Astrocyte (in vitro differentiated cells and primary cell): ENCODE results near the gene ALG1L2. TPM values are rescaled to one million over a fixed set of nuclear protein-coding genes. Genes with fewer than 3 reads are reported as not detected.
"Not testable (repeated sequence)": the region's sequence is repeated elsewhere in the genome, so short reads cannot be mapped to it uniquely, and the experiment has no call there.

Experiments
- DNase-seq: peaks from one replicate; pipeline ENCODE4 v3.0.0-alpha.2; 2010; ENCODE audit warnings: low read depth
- FAIRE-seq: peaks from 2 replicates; lab custom pipeline; 2011; peaks lifted over from hg19 to GRCh38; lab: Jason Lieb, UNC
- H2AFZ ChIP-seq: 2 replicates; pipeline ENCODE4 v1.6.0; 2012; ENCODE audit warnings: low read depth, low read length, inconsistent platforms
- H3K27ac ChIP-seq: 2 replicates; pipeline ENCODE4 v1.5.1; 2011; ENCODE audit warnings: low read depth, low read length, inconsistent platforms
- H3K27me3 ChIP-seq: 2 replicates; pipeline ENCODE4 v1.6.0; 2011; ENCODE audit warnings: low read length, inconsistent platforms; ENCODE audit not compliant: insufficient read depth
- H3K36me3 ChIP-seq: 2 replicates; pipeline ENCODE4 v1.5.1; 2011; ENCODE audit warnings: low read length, inconsistent platforms; ENCODE audit not compliant: insufficient read depth
- H3K4me1 ChIP-seq: 2 replicates; pipeline ENCODE4 v1.5.1; 2011; ENCODE audit warnings: low read length, inconsistent platforms; ENCODE audit not compliant: insufficient read depth
- H3K4me2 ChIP-seq: 2 replicates; pipeline ENCODE4 v1.6.0; 2012; ENCODE audit warnings: low read length, inconsistent platforms
- H3K4me3 ChIP-seq: 2 replicates; pipeline ENCODE4 v1.5.1; 2011; ENCODE audit warnings: low read depth, mild to moderate bottlenecking, low read length, inconsistent platforms; ENCODE audit not compliant: insufficient read depth
- H3K79me2 ChIP-seq: 2 replicates; pipeline ENCODE4 v1.6.0; 2012; ENCODE audit warnings: mild to moderate bottlenecking, low read length, inconsistent platforms; ENCODE audit not compliant: insufficient read depth
- H3K9ac ChIP-seq: 2 replicates; pipeline ENCODE4 v1.6.0; 2012; ENCODE audit warnings: mild to moderate bottlenecking, low read length, inconsistent platforms
- H3K9me3 ChIP-seq: 2 replicates; pipeline ENCODE4 v1.5.1; 2012; ENCODE audit warnings: low read depth, mild to moderate bottlenecking, low read length, inconsistent platforms; ENCODE audit not compliant: insufficient read depth
- H4K20me1 ChIP-seq: 2 replicates; pipeline ENCODE4 v1.6.0; 2012; ENCODE audit warnings: low read length, inconsistent platforms; ENCODE audit not compliant: insufficient read depth
- H3K27ac Mint-ChIP-seq: one replicate; pipeline ENCODE4 v1.8.0; 2021; ENCODE audit warnings: mild to moderate bottlenecking, mixed read lengths; ENCODE audit not compliant: unreplicated experiment
- H3K27me3 Mint-ChIP-seq: one replicate; pipeline ENCODE4 v1.8.0; 2021; ENCODE audit warnings: low read depth, mixed read lengths; ENCODE audit not compliant: unreplicated experiment
- H3K36me3 Mint-ChIP-seq: one replicate; pipeline ENCODE4 v1.8.0; 2021; ENCODE audit warnings: low read depth, mixed read lengths; ENCODE audit not compliant: unreplicated experiment
- H3K4me1 Mint-ChIP-seq: one replicate; pipeline ENCODE4 v1.8.0; 2021; ENCODE audit warnings: low read depth, mixed read lengths; ENCODE audit not compliant: unreplicated experiment
- H3K4me3 Mint-ChIP-seq: one replicate; pipeline ENCODE4 v1.8.0; 2021; ENCODE audit warnings: mild to moderate bottlenecking, moderate library complexity, mixed read lengths; ENCODE audit not compliant: unreplicated experiment
- H3K9me3 Mint-ChIP-seq: one replicate; pipeline ENCODE4 v1.8.0; 2021; ENCODE audit warnings: mild to moderate bottlenecking, mixed read lengths; ENCODE audit not compliant: unreplicated experiment
- EZH2 ChIP-seq: IDR thresholded peaks from 2 replicates; pipeline ENCODE4 v1.6.1; 2012; ENCODE audit warnings: mild to moderate bottlenecking, low read length, inconsistent platforms; ENCODE audit not compliant: insufficient read depth
- total RNA-seq: library from RNA; stranded (reverse); gene quantifications from 2 replicates; pipeline ENCODE4 v1.2.1, GENCODE V29; 2021
- TF ChIP-seq, protein P1 (sequence below): IDR thresholded peaks from 2 replicates; pipeline ENCODE4 v1.5.1; 2011; ENCODE audit warnings: low read depth, mild to moderate bottlenecking, inconsistent platforms, low read length, moderate library complexity; ENCODE audit not compliant: insufficient read depth

The ALG1L2 gene
- total RNA-seq, 1 donor from 2014 or later = 0.41 TPM

DNA sequence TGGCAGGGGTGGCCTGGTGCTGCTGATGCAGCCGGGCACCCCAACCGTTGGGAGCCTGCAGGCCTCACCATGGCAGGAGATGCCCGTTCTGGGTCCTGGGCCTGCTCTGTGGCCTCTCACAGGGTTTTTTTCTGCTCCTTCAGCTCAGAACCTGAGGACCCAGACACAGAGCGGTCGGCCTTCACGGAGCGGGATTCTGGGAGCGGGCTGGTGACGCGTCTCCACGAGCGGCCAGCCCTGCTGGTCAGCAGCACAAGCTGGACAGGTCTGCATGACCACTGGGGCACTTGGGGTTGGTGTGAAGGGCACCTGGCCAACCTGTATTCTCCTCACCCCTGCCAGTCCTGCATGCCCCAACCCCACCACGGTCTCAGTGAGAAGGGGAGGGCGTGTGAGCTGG is 10.3 kb downstream of the ALG1L2 start:
- Histone ChIP-seq H3K36me3 (no peaks in the 10 kb centered on the region), H4K20me1 (no peaks in the 10 kb centered on the region), H3K9ac (no peak overlapping the region), H3K4me3 (no peak overlapping the region), H2AFZ (no peak overlapping the region), H3K4me1 (no peaks in the 10 kb centered on the region), H3K27ac (no peak overlapping the region), H3K79me2 (no peaks in the 10 kb centered on the region), H3K9me3 (no peaks in the 10 kb centered on the region), H3K4me2 (no peak overlapping the region), H3K27me3 (no peaks in the 10 kb centered on the region)
- Mint-ChIP-seq H3K4me3 (no peak overlapping the region), H3K36me3 (peaks cover 3% of the 10 kb centered on the region), H3K9me3 (peaks cover 6% of the 10 kb centered on the region), H3K27me3 (peaks cover 1% of the 10 kb centered on the region), H3K27ac (no peak overlapping the region), H3K4me1 (no peaks in the 10 kb centered on the region)
- no peak for FAIRE-seq
- TF ChIP-seq EZH2 = no peak
- TF ChIP-seq, protein P1, sequence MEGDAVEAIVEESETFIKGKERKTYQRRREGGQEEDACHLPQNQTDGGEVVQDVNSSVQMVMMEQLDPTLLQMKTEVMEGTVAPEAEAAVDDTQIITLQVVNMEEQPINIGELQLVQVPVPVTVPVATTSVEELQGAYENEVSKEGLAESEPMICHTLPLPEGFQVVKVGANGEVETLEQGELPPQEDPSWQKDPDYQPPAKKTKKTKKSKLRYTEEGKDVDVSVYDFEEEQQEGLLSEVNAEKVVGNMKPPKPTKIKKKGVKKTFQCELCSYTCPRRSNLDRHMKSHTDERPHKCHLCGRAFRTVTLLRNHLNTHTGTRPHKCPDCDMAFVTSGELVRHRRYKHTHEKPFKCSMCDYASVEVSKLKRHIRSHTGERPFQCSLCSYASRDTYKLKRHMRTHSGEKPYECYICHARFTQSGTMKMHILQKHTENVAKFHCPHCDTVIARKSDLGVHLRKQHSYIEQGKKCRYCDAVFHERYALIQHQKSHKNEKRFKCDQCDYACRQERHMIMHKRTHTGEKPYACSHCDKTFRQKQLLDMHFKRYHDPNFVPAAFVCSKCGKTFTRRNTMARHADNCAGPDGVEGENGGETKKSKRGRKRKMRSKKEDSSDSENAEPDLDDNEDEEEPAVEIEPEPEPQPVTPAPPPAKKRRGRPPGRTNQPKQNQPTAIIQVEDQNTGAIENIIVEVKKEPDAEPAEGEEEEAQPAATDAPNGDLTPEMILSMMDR = no peak
- no peak for DNase-seq

DNA sequence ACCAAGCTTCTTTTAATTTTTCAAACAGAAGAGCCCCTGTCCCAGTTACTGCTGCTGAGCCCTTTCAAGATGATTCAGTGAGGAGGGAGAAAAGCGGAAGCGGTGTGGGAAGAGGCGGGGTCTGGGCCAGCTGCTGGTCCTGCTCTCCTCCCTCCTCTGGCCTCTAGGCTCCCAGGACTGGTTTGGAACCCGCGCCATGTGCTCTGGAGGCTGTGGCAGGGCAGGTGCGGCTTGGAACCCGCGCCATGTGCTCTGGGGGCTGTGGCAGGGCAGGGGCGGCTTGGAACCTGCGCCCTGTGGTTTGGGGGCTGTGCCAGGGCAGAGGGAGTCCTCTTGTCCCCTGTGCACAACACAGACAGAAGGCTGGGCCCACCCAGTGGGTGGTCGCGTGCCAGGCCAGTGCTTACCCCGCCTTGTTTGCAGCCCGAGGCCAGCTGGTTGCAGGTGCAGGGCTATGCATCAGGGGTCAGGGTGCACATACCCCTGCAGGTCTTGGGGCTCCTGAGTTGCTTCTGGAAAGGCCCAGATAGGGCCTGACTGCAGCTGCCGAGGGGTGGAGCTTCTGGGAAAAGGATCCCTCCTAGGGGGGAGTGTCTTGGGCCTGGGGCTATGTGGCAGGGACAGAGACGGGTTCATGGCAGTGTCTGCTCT is 12.2 kb downstream of the ALG1L2 start:
- no peak overlapping the region for H3K4me3 ChIP-seq
- no peaks in the 10 kb centered on the region for H3K27me3 ChIP-seq
- Mint-ChIP-seq H3K36me3 (no peaks in the 10 kb centered on the region), H3K9me3 (no peaks in the 10 kb centered on the region), H3K27me3 (no peaks in the 10 kb centered on the region), H3K4me3 (peak overlapping the region; percentile 27), H3K27ac (no peak overlapping the region), H3K4me1 (no peaks in the 10 kb centered on the region)
- DNase-seq = no peak
- H3K4me1 ChIP-seq = no peaks in the 10 kb centered on the region
- TF ChIP-seq EZH2 = no peak
- TF ChIP-seq, protein P1 = no peak
- no peaks in the 10 kb centered on the region for H4K20me1 ChIP-seq
- no peak overlapping the region for H2AFZ ChIP-seq
- no peak overlapping the region for H3K27ac ChIP-seq
- H3K4me2 ChIP-seq = no peak overlapping the region
- H3K79me2 ChIP-seq = no peaks in the 10 kb centered on the region
- no peaks in the 10 kb centered on the region for H3K9me3 ChIP-seq
- FAIRE-seq = no peak
- H3K9ac ChIP-seq = no peak overlapping the region
- no peaks in the 10 kb centered on the region for H3K36me3 ChIP-seq

DNA sequence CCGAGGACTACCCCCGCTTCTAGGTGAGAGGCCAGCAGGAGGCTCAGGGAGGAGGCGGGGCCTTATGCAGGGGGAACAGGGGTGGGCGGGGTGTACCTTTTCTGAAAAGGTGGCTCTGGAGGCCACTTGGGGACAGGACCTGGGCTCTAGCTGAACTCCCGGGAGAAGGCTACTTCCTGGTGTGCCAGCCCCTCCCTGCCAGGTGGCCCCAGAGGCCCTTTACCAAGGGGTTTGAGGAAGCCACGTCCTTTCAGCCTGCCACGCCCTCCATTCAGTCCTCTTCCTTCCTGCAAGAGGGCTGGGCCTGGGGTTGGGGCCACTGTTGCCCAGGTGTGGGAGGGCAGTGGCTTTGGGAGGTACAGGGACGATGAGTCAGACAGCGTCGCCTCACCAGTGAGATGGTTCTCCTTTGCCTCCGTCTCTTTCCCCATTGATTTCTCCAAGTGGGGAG is 12.9 kb downstream of the ALG1L2 start:
- H3K4me3 ChIP-seq, H3K4me1 ChIP-seq, H3K9ac ChIP-seq, H3K27me3 Mint-ChIP-seq, H2AFZ ChIP-seq, H3K27ac Mint-ChIP-seq, H3K4me3 Mint-ChIP-seq, H3K27me3 ChIP-seq, H4K20me1 ChIP-seq, H3K27ac ChIP-seq, H3K9me3 ChIP-seq, H3K4me1 Mint-ChIP-seq, H3K36me3 Mint-ChIP-seq, H3K79me2 ChIP-seq, H3K9me3 Mint-ChIP-seq, FAIRE-seq, H3K4me2 ChIP-seq, DNase-seq, H3K36me3 ChIP-seq: not testable (repeated sequence)

DNA sequence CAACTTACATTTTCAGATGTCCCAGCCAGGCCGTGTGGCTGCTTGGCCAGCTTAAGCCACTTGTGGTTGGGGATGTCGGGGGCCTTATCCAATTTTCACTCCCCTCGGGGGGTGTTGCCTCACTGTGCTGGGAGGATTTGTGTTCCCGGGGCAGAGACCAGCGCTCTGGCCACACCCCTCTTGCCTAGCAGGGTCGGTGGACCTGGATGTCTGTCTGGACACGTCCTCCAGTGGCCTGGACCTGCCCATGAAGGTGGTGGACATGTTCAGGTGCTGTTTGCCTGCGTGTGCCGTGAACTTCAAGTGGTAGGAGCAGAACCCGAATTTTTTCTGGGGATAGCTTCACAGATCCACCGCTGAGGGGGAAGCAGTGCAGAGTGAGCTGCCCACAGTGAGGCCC is 14.2 kb downstream of the ALG1L2 start:
- H3K27me3 Mint-ChIP-seq, FAIRE-seq, DNase-seq: not testable (repeated sequence)

DNA sequence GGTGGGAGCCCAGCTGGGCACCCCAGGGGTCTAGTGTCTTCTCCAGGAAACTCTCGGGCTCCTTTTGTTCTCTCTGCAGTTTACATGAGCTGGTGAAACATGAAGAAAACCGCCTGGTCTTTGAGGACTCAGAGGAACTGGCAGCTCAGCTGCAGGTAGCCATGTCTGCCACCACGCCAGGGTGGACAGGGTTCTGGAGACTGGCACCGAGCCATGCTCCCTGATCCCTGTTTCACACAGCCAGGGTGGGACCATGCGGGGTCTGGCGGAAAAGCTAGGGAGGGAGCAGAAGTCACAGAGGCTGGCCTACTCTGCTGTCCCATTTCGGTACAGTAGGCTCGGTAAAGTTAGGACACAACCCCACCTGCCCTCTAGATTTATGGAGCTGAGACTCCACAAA is 15.5 kb downstream of the ALG1L2 start:
- H4K20me1 ChIP-seq, H3K4me2 ChIP-seq, H3K36me3 Mint-ChIP-seq, H3K27me3 Mint-ChIP-seq, DNase-seq, H3K4me1 ChIP-seq, H3K27ac Mint-ChIP-seq, H3K4me1 Mint-ChIP-seq, H3K4me3 ChIP-seq, H3K9me3 ChIP-seq, H3K4me3 Mint-ChIP-seq, H3K9me3 Mint-ChIP-seq, FAIRE-seq, H3K9ac ChIP-seq, H3K79me2 ChIP-seq, H3K27ac ChIP-seq, H2AFZ ChIP-seq, H3K36me3 ChIP-seq, H3K27me3 ChIP-seq: not testable (repeated sequence)

More for the DNA sequence above, 14.2 kb downstream of the ALG1L2 start:
- not testable (repeated sequence) for H4K20me1 ChIP-seq, H2AFZ ChIP-seq, H3K9me3 ChIP-seq, H3K79me2 ChIP-seq, H3K27ac ChIP-seq, H3K36me3 ChIP-seq, H3K9me3 Mint-ChIP-seq, H3K4me3 Mint-ChIP-seq, H3K4me1 ChIP-seq, H3K36me3 Mint-ChIP-seq, H3K27ac Mint-ChIP-seq, H3K4me1 Mint-ChIP-seq, H3K4me3 ChIP-seq, H3K4me2 ChIP-seq, H3K9ac ChIP-seq, H3K27me3 ChIP-seq
